ENCODE measurements around the gene WDR5.

DNA sequence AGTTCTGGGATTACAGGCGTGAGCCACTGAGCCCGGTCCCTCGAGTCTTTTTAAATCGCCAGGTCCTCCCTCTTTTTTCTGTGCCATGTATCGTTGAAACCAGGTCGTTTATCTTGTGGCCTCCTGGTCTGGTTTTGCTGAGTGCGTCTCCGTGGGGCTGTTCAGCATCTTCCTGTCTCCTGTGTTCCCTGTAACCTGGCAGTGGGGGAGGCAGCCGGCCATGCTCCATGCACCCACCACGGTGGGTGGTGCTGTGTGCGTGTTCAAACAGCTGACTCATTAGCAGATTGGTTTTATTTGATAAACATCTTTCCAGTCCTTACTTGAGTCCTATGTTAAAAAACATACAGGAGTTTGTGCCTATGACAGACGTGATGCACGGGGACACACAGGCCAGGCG lies 25.8 kb downstream of the WDR5 start:
- TF ChIP-seq POLR2A (IDR thresholded peaks at IDR 0.05; ENCODE audit: low read depth, low read length) (no peak), POLR2AphosphoS5 (IDR thresholded peaks at IDR 0.05; ENCODE audit: low read depth, low read length) (no peak)

Measured in GM12891 (cell line).